Measurements from ENCODE around the gene ZNF552. TPM values are rescaled to one million over a fixed set of nuclear protein-coding genes. Genes with fewer than 3 reads are reported as not detected.
"Not testable (repeated sequence)": the region's sequence is repeated elsewhere in the genome, so short reads cannot be mapped to it uniquely, and the experiment has no call there.

Gene ZNF552
- total RNA-seq, 4 donors from 2014 or later = 2.9 to 5.0 (median 4.5) TPM

- H3K9me3 ChIP-seq; DNase-seq (ENCODE audit: extremely low spot score); intact Hi-C loops (cut with DNase I); H3K27me3 ChIP-seq: not testable (repeated sequence)
- H3K4me1 ChIP-seq = peaks cover 13 to 25% (median 19%) of the 10 kb centered on the region in 4 donors
- peak; percentile 72 to 75 for TF ChIP-seq POLR2AphosphoS5 (IDR thresholded peaks at IDR 0.05)
- peak within 1 kb of the TSS; percentile 62 to 76 (median 74) for H3K27ac ChIP-seq (replicated peaks in 1 of 4)
- peaks cover 0 to 12% (median 12%) of the 10 kb centered on the region in 4 donors for H3K36me3 ChIP-seq
- H3K4me3 ChIP-seq = peak within 1 kb of the TSS; percentile 66 to 79 (median 74)
- WGBS = 0% methylated on average over 18 of the region's 42 CpGs
Observed at GRCh38 chr19:57849666-57850473, 35.2 kb upstream of the ZNF552 start, which contains the start of gene ZNF587. TSS of gene ZNF587 (plus strand) at chr19:57849859. CDS start at chr19:57850039, 180 bp downstream.

DNA sequence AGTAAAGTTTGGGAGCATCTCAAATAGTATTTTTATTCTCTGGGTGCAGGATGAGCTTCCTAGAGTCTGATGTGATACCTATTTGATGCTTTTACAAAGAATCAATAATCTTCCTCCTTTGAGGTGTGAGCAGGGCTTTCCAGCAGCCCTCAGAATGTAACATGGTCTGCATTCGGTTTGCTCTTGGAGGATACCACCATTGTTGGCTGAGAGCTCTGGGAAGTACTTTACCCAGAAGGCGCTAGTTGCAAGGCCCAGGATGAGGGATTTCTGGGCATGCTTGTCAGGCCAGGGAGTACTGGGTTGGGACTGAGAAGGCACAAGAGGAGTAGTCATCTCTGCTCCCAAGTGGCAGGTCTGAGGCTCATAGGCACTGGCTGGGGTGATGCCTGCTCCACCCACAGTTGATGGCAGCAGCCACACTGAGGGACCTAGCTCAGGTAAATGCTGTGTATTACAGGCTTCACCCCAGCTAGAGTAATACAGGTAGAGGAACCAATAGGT lies 34.5 kb upstream of the ZNF552 start:
- DNase-seq (ENCODE audit: extremely low spot score); intact Hi-C loops (cut with DNase I); H3K27me3 ChIP-seq; H3K9me3 ChIP-seq: not testable (repeated sequence)
- Histone ChIP-seq H3K4me1 (peaks cover 13 to 25% (median 19%) of the 10 kb centered on the region in 4 donors), H3K4me3 (peak overlapping the region; percentile 66 to 79 (median 74)), H3K36me3 (peaks cover 0 to 11% (median 9%) of the 10 kb centered on the region in 4 donors), H3K27ac (replicated peaks in 1 of 4) (peak overlapping the region in 3 of 4 donors; percentile 71 to 76 (median 76))
- 88% methylated on average over 2 of the region's 2 CpGs for WGBS

GRCh38 chr19:57847164-57847563 lies 32.5 kb upstream of the ZNF552 start:
- peaks cover 0 to 11% (median 5%) of the 10 kb centered on the region in 4 donors for H3K36me3 ChIP-seq
- H3K27ac ChIP-seq (replicated peaks in 1 of 4); H3K27me3 ChIP-seq; H3K9me3 ChIP-seq; H3K4me3 ChIP-seq; DNase-seq (ENCODE audit: extremely low spot score); intact Hi-C loops (cut with DNase I): not testable (repeated sequence)
- peaks cover 13 to 24% (median 17%) of the 10 kb centered on the region in 4 donors for H3K4me1 ChIP-seq
- 76% methylated on average over 3 of the region's 3 CpGs for WGBS

- 85% methylated on average over 5 of the region's 6 CpGs for WGBS
- Histone ChIP-seq H3K9me3 (no peaks in the 10 kb centered on the region), H3K4me3 (no peak overlapping the region), H3K4me1 (no peaks in the 10 kb centered on the region), H3K27me3 (no peaks in the 10 kb centered on the region), H3K27ac (replicated peaks in 1 of 4) (no peak overlapping the region), H3K36me3 (peaks cover 3 to 56% (median 31%) of the 10 kb centered on the region in 4 donors)
- no peak for TF ChIP-seq POLR2AphosphoS5 (IDR thresholded peaks at IDR 0.05)
- no peak for TF ChIP-seq EP300 (IDR thresholded peaks at IDR 0.05)
- no peak for TF ChIP-seq CTCF (IDR thresholded peaks at IDR 0.05)
- TF ChIP-seq POLR2A (IDR thresholded peaks at IDR 0.05; ENCODE audit: low read depth) = no peak
- no peak for DNase-seq (ENCODE audit: extremely low spot score)
- intact Hi-C loops (cut with DNase I) = no loop called here
Observed at GRCh38 chr19:57841122-57841763, 26.5 kb upstream of the ZNF552 start.

DNA sequence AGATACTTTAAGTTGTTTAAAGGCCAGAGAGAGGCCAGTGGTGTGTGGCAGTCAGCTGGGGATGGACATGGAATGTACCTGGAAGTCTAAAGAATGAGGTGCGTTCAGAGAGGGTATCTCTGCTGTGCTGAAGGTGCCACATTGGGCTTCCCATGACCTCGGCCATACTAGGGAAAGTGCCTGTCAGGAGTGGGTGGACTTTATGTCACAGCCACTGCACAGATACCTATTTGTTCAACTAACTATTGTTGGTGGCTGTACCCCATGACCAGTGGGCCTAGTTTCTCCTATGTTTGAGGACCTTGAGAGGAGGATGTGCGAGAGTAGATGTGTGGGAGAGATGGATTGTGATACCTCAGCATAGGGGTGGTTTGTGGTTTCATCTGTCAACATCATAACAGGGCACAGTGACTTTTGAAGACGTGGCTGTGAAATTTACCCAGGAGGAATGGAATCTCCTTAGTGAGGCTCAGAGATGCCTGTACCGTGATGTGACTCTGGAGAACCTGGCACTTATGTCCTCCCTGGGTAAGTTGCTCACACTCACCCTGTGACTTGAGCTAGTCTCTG lies 24.0 kb upstream of the ZNF552 start:
- H3K4me3 ChIP-seq; H3K4me1 ChIP-seq; H3K27me3 ChIP-seq; H3K9me3 ChIP-seq; DNase-seq (ENCODE audit: extremely low spot score); H3K27ac ChIP-seq (replicated peaks in 1 of 4); intact Hi-C loops (cut with DNase I): not testable (repeated sequence)
- WGBS = 86% methylated on average over 5 of the region's 5 CpGs
- peaks cover 3 to 56% (median 28%) of the 10 kb centered on the region in 4 donors for H3K36me3 ChIP-seq

DNA sequence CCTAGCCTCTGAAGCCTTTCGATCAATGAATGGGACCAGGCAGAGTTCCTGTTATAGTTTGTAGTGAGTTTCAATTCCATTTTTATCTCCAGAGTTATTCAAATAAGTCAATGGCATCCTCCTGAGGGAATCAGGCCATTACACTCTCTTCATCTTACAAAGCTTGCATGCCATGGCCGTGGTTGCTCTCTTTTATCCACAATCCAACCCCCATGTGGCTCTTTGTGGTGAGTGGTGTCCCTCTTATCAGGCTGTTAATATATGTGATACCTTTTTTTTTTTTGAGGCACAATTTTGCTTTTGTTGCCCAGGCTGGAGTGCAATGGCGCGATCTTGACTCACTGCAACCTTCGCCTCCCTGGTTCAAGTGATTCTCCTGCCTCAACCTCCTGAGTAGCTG lies 22.3 kb upstream of the ZNF552 start:
- H3K27me3 ChIP-seq; H3K4me3 ChIP-seq; H3K9me3 ChIP-seq; DNase-seq (ENCODE audit: extremely low spot score); intact Hi-C loops (cut with DNase I); H3K4me1 ChIP-seq; H3K27ac ChIP-seq (replicated peaks in 1 of 4): not testable (repeated sequence)
- H3K36me3 ChIP-seq = peaks cover 3 to 44% (median 24%) of the 10 kb centered on the region in 4 donors
- WGBS = 91% methylated on average over 5 of the region's 5 CpGs

GRCh38 chr19:57830071-57830602 lies 15.4 kb upstream of the ZNF552 start, which contains the start of gene ZNF587B:
TSS of gene ZNF587B (plus strand) at chr19:57830299. CDS start at chr19:57830529, 230 bp downstream.
- Histone ChIP-seq H3K36me3 (peaks cover 0 to 8% (median 0%) of the 10 kb centered on the region in 4 donors), H3K4me3 (peak within 1 kb of the TSS; percentile 50 to 63 (median 57)), H3K27me3 (no peaks in the 10 kb centered on the region), H3K4me1 (peaks cover 13 to 26% (median 16%) of the 10 kb centered on the region in 4 donors), H3K9me3 (no peaks in the 10 kb centered on the region), H3K27ac (replicated peaks in 1 of 4) (peak within 1 kb of the TSS; percentile 57 to 71 (median 66))
- WGBS = 30% methylated on average over 6 of the region's 22 CpGs
- intact Hi-C loops (cut with DNase I) = no loop called here
- TF ChIP-seq POLR2A (IDR thresholded peaks at IDR 0.05; ENCODE audit: low read depth) = no peak
- TF ChIP-seq CTCF (IDR thresholded peaks at IDR 0.05) = peak; percentile 26 to 46 (median 44)
- TF ChIP-seq POLR2AphosphoS5 (IDR thresholded peaks at IDR 0.05) = peak; percentile 39 to 53
- DNase-seq (ENCODE audit: extremely low spot score) = no peak

All from esophagus muscularis mucosa (tissue), 4 donors.